C4-2B (cell line): ENCODE measurements around the gene SMAD1.
"Not testable (repeated sequence)": the region's sequence is repeated elsewhere in the genome, so short reads cannot be mapped to it uniquely, and the experiment has no call there.

ENCODE experiments used
- CTCF ChIP-seq: fragments of 450-650 bp; conservative IDR thresholded peaks from 2 replicates; pipeline ENCODE4 v1.5.1; 2017; ENCODE audit warnings: mild to moderate bottlenecking
- ZFX ChIP-seq: fragments of 450-650 bp; IDR thresholded peaks from 2 replicates; pipeline ENCODE4 v1.6.1; 2017

GRCh38 chr4:145589381-145589780 is 107.7 kb downstream of the SMAD1 start:
- not testable (repeated sequence) for TF ChIP-seq CTCF, ZFX
